ENCODE data around the gene FDXACB1. TPM values are rescaled to one million over a fixed set of nuclear protein-coding genes. Genes with fewer than 3 reads are reported as not detected.

FDXACB1 gene
- total RNA-seq, 1 experiment from 2014 or later = 2.8 TPM

DNA sequence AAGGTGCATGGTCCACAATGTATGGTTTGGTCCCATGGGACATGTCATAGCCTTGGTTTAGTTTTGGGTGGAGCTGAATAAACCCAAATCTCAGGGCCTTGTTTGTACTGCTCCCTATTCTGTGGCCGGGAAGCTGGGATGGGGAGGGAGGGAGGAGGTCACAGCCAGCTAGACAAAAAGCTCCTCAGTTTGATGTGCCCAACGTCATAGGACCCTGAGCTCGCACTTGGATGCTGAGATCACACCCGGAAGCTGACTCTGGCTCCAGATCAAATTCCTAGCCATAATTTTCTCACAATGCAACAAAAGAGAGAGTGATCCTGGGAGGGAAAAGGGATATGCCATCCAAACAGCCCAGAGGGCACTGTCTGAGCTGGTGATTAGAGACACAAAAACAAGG lies 35.0 kb upstream of the FDXACB1 start:
- H4K91ac ChIP-seq (ENCODE audit: insufficient read length, low read depth, low read length) = no peak overlapping the region
- H4K5ac ChIP-seq (ENCODE audit: insufficient read length, low read depth, low read length) = no peak overlapping the region
- H3T11ph ChIP-seq (ENCODE audit: low read length) = no peak overlapping the region
- H3K23me2 ChIP-seq (ENCODE audit: insufficient read length, low read depth, low read length, poor library complexity, severe bottlenecking) = no peaks in the 10 kb centered on the region
- TF ChIP-seq, protein P1, sequence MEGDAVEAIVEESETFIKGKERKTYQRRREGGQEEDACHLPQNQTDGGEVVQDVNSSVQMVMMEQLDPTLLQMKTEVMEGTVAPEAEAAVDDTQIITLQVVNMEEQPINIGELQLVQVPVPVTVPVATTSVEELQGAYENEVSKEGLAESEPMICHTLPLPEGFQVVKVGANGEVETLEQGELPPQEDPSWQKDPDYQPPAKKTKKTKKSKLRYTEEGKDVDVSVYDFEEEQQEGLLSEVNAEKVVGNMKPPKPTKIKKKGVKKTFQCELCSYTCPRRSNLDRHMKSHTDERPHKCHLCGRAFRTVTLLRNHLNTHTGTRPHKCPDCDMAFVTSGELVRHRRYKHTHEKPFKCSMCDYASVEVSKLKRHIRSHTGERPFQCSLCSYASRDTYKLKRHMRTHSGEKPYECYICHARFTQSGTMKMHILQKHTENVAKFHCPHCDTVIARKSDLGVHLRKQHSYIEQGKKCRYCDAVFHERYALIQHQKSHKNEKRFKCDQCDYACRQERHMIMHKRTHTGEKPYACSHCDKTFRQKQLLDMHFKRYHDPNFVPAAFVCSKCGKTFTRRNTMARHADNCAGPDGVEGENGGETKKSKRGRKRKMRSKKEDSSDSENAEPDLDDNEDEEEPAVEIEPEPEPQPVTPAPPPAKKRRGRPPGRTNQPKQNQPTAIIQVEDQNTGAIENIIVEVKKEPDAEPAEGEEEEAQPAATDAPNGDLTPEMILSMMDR (conservative IDR thresholded peaks at IDR 0.05) = no peak
- H2BK12ac ChIP-seq (ENCODE audit: insufficient read length, low read depth, low read length) = no peak overlapping the region
- H3K9me3 ChIP-seq (ENCODE audit: control insufficient read depth, low read depth, low read length) = no peaks in the 10 kb centered on the region
- no peaks in the 10 kb centered on the region for H3K9me3 Mint-ChIP-seq
- H2BK5ac ChIP-seq (ENCODE audit: insufficient read length, low read length) = no peak overlapping the region
- no peak overlapping the region for H3K4me2 ChIP-seq (ENCODE audit: insufficient read depth, insufficient read length, low read length)
- peaks cover 32 to 48% of the 10 kb centered on the region in 2 experiments for H3K4me1 Mint-ChIP-seq
- no peak overlapping the region for H2AFZ ChIP-seq (ENCODE audit: low read length)
- no peaks in the 10 kb centered on the region for H3K79me2 ChIP-seq (ENCODE audit: insufficient read depth, low read length)
- no peak overlapping the region for H3K23ac ChIP-seq (ENCODE audit: insufficient read length, low read depth, low read length)
- DNase-seq = no peak
- H3K27me3 ChIP-seq (ENCODE audit: insufficient read depth, low read length) = no peaks in the 10 kb centered on the region
- no peaks in the 10 kb centered on the region for H4K20me1 ChIP-seq (ENCODE audit: control insufficient read depth, insufficient read depth, insufficient read length)
- no peak overlapping the region for H3K14ac ChIP-seq (ENCODE audit: insufficient read depth, low read length)
- no peak overlapping the region for H3K4ac ChIP-seq (ENCODE audit: low read depth, low read length)
- H2BK20ac ChIP-seq (ENCODE audit: low read depth, low read length, poor library complexity, severe bottlenecking) = no peak overlapping the region
- H3K36me3 Mint-ChIP-seq (ENCODE audit: insufficient read depth in 1 of 3, low read depth in 3 of 3) = no peaks in the 10 kb centered on the region
- no CpG with 5 or more reads among the region's 4 CpGs for WGBS (ENCODE audit: extremely low coverage, insufficient read length, low lambda C conversion rate)
- no peaks in the 10 kb centered on the region for H3K79me1 ChIP-seq (ENCODE audit: insufficient read depth, low read depth, low read length, poor library complexity, severe bottlenecking)
- H3K27me3 Mint-ChIP-seq (ENCODE audit: low read depth) = no peaks in the 10 kb centered on the region
- no peak overlapping the region for H3K9ac ChIP-seq (ENCODE audit: extremely low read depth, insufficient read length, low read length)
- H4K8ac ChIP-seq (replicated peaks; ENCODE audit: insufficient read length, low read depth, low read length) = no peak overlapping the region
- H3K56ac ChIP-seq (ENCODE audit: insufficient read length, low read depth, low read length) = no peak overlapping the region
- H2BK120ac ChIP-seq (ENCODE audit: low read depth, low read length, poor library complexity, severe bottlenecking) = no peak overlapping the region
- H3K18ac ChIP-seq (ENCODE audit: insufficient read length, low read depth, low read length) = no peak overlapping the region
- peak overlapping the region in 1 of 3 experiments; percentile 52; a peak in 1 of 7 replicates for H3K27ac Mint-ChIP-seq
- H2AK5ac ChIP-seq (ENCODE audit: insufficient read length, low read length) = no peak overlapping the region
- H3K4me1 ChIP-seq (ENCODE audit: insufficient read depth, low read length) = 0 out of 2 replicates have a peak, but pooled peaks cover 2% of the 10 kb centered on the region
- no peak overlapping the region for H2BK15ac ChIP-seq (ENCODE audit: low read depth, low read length)
- no peak overlapping the region for H3K27ac ChIP-seq (ENCODE audit: insufficient read length, low read depth, low read length)
- H3K4me3 Mint-ChIP-seq = no peak overlapping the region
